VCaP (cell line): ENCODE results near the gene PRMT7.
A peak's percentile ranks its signal among the peaks of the same experiment; 100 is the strongest.

ENCODE experiments used
- H3K27ac ChIP-seq: fragments of 450-650 bp; 2 replicates; pipeline ENCODE4 v1.5.1; 2017
- TF ChIP-seq, protein P1 (sequence below): fragments of 450-650 bp; conservative IDR thresholded peaks from 2 replicates; pipeline ENCODE4 v1.5.1; 2017; ENCODE audit warnings: mild to moderate bottlenecking, moderate library complexity

Gene PRMT7

DNA sequence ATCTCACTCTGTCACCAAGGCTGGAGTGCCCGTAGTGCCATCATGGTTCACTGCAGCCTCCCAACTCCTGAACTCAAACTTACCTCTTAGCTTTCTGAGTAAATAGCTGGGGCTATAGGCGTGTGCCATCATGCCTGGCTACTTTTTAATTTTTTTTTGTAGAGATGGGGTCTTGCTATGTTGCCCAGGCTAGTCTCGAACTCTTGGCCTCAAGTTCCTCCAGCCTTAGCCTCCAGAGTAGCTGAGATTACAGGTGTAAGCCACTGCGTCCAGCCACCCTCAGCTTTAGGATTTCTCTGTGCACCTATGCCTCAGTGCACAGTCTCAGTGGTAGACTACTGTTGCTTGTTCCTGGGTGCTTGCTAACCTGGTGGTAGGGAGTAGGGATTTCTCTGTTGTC is 41.0 kb upstream of the PRMT7 start:
- H3K27ac ChIP-seq, result no peak overlapping the region
- TF ChIP-seq, protein P1, sequence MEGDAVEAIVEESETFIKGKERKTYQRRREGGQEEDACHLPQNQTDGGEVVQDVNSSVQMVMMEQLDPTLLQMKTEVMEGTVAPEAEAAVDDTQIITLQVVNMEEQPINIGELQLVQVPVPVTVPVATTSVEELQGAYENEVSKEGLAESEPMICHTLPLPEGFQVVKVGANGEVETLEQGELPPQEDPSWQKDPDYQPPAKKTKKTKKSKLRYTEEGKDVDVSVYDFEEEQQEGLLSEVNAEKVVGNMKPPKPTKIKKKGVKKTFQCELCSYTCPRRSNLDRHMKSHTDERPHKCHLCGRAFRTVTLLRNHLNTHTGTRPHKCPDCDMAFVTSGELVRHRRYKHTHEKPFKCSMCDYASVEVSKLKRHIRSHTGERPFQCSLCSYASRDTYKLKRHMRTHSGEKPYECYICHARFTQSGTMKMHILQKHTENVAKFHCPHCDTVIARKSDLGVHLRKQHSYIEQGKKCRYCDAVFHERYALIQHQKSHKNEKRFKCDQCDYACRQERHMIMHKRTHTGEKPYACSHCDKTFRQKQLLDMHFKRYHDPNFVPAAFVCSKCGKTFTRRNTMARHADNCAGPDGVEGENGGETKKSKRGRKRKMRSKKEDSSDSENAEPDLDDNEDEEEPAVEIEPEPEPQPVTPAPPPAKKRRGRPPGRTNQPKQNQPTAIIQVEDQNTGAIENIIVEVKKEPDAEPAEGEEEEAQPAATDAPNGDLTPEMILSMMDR, result no peak

DNA sequence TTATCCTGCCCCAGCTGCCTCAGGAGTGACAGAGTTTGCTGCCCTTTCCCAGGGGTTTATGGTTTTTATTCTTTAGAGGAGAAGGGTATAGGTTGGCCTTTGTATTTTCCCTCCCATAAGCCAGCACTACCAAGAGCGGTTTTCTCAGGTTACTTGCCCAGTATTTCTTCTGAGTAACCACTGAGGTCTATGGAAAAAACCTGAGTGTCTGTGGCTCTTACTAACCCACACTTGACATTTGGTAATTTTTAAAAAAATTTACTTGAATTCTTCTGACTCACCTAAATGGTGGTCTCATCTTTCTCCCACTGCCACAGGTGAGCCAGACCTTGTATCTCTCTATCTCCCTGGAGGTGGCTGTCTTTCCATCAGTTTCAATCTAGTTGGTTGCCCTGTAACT is 40.5 kb upstream of the PRMT7 start:
- H3K27ac ChIP-seq, result no peak overlapping the region
- TF ChIP-seq, protein P1, result no peak

DNA sequence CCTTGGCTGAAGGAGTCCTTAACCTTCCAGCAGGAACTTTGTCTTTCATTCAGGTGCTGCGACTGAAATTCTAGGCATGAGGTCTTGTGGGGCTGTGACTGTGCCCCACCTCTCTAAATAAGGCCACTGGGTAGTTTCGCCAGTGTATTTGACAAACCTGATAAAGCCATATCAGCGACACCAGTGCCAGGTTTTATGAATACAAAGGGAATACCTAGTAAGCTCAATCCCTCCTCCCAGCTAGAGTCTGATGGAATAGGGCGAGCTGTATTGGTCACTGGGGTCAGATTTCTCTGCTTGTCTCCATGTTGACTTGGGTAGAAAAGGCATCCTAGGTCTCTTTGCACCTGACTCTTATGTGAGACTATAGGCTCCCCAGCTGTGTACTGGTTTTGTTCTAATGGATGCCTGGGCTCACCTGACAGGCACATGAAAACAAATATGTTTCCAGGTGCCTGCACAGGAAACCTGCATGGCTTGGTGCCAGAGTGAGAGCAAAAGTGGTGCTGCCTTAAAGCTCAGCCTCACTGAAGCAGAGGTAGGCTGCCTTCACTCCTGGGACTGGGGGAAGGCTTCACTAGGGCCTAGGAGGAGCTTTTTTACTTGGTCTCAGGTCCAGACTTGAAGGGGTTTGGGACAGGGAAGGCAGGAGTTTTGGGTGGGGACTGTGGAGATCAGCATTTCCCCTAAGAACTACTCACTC is 38.2 kb upstream of the PRMT7 start:
- TF ChIP-seq, protein P1, result no peak
- peak overlapping the region; percentile 62 for H3K27ac ChIP-seq

DNA sequence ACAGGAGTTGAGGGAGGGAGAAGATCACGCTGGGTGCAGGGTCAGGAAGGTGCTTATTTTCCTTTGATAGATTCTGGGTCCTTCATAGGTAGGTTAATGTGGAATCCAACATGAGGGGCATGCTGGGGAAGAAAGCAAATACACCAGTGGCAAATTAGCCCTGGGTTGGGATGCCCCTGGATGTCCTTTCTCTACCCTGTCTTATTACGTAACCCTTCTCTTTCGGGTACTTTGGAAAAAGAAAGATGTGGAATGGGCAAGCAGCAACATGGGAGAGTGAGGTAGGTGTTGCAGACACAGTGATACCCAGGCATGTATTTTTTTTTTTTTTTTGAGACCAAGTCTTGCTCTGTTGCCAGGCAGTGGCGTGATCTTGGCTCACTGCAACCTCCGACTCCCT is 37.4 kb upstream of the PRMT7 start:
- H3K27ac ChIP-seq, result peak overlapping the region; percentile 62
- TF ChIP-seq, protein P1, result no peak

DNA sequence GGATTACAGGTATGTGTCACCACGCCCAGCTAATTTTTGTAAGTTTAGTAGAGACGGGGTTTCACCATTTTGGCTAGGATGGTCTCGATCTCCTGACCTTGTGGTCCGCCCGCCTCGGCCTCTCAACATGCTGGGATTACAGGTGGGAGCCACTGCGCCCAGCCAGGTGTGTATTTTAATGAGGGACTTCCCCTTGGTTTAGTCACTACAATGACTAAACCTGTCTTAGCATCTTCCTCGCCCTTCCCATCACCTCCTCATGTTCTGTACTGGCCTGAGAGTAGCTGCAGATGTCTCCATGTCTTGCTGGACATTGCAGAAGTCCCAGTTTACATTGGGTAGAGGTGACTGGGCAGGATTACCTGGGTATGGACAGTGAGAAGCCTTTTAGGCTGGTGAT is 36.9 kb upstream of the PRMT7 start:
- H3K27ac ChIP-seq, result peak overlapping the region; percentile 71; the same call in 1 of the 2 replicates
- TF ChIP-seq, protein P1, result no peak

DNA sequence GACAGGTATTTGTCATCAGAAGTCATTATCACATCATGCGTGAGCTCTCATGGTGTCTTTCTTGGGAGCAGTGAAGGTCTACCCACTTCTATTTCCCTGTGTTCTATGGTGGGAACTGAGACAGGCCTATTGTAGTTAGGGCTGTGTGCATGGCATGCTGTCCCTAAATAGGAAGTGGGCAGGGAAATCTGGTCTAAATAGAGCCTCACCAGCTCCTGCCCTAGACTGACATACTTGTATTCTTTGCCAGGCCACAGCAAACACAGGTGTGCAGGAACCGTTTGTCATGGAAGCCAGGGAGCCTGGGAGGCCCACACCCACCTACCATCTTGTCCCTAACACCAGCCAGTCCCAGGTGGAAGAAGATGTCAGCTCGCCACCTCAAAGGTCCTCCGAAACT is 36.4 kb upstream of the PRMT7 start:
- peak overlapping the region; percentile 71; the same call in 1 of the 2 replicates for H3K27ac ChIP-seq
- TF ChIP-seq, protein P1, result no peak

DNA sequence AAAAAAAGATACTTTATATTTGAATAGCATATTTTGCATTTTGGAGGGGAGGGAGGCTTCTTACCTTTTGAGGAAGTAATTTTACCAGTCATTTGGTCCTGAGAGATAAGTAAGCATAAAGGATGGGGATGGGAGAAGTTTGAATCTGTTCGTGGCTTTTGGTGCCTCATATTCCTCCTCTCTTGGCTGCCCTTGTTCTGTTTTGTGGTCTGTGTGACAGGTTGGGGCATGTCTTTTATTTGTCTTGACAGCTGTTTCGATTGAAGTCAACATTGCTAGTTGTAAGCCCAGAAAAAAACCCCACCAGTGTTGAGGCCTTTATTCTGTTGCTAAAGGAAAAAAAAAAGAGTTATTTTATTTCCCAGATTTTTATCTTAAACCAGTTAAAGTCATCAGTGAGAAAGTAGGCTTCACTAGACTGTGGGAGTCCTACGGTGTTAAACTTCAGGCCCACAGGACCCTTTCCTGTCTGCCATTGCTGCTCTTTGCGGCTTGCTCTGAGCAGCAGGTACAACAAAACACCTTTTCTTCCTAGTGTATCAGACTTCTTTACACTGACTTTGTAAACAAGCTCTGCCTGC is 35.1 kb upstream of the PRMT7 start:
- TF ChIP-seq, protein P1, result no peak
- H3K27ac ChIP-seq, result peak overlapping the region; percentile 71
